NCI-H1105 treated with DMSO at 0.1 percent for 48 hours (cell line): Measurements from ENCODE around the gene R3HDM4.
A peak's percentile ranks its signal among the peaks of the same experiment; 100 is the strongest.

ENCODE experiments used
- DNase-seq: peaks from one replicate; lab custom pipeline; 2025; lab: John Stamatoyannopoulos, UW

Gene R3HDM4

DNA sequence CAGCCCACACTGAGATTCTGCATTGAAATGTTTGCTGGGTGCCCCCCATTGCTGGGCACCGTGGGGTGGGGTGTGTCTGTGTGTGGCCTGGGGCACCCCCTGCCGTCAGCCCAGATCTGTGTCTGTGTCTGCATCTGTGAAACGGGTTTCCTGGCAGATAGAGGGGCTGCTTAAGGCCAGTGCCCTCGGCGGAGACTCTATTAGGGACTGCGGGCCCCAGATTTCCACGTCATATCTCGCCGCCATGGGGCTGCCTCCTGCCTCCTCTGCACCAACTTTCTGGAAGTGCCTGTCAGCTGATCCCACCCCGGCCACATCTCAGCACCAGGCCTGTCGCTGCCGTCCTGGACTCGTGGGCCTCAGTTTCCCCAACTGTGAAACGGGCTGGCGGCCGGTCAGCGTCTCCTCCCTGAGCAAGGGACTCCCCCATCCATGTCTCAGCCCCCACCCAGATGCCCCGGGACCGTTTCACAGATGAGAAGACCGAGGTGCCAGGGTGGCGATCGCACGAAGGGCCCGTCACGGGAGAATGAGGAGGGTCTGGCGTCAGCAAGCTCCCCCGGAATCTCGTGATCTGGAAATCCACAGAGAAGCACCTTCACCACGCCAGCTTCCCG, 34.2 kb upstream of the R3HDM4 start:
- DNase-seq: no peak

DNA sequence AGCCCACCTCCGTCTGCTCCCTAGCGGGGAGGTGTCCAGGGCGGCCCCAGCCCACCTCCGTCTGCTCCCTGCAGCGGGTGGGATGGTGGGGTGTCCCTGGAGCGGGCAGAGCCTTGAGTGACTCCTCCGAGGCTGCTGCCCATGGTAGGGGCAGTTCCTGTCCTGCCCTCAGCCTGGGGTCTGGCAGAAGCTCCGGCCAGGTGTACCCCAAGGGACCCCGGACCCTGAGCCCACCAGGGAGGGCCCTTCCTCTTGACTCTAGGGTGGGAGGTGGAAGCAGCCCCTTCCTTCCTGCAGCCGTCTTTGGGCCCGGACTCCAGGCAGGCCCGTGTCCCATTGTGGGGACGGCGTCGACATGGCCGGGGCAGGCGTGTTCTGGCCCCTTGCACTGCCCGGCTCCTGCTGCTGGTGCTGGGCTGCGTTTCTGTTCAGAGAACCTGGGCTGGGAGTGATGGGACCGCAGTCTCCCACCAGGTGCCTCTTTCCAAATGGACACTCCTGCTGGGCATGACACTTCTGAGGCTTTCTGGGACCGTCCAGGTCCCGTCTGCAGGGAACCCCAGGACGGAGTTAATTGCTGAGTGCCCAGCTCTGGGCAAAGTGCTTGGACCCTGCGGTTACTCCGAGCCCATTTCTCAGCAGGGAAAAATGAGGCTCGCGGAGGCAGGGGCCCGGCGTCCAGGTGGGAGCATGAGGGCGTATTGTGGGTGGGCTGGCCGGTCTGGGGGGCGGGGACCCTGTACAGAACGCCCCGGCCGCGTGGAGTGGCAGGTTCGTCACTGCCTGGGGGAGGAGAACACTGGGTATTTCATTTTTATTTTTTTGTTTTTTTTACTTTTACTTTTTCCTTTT, 32.6 kb upstream of the R3HDM4 start:
- no peak for DNase-seq

DNA sequence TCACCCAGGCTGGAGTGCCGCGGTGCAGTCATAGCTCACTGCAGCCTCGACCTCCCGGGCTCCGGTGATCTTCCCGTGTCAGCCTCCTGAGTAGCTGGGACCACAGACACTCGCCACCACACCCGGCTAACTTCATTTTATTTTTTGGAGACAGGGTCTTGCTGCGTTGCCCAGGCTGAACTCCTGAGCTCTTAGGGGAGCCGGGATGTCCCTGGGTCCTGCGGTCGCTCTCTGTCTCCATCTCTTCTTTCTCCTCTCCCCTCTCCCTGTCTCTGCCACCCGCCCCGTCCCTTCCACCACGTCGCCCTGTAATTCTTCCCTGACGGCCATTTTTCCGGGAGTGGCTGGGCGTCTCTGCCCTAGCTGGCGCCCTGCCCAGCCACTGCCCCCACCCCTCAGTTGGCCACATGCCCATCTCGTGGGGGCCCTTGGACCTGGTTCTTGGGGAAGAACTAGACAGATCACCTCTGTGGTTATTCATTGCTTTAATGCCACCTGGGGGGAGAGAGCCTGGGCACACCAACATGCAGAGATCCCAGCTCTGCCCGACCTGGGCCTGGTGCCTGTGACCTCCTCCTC, 31.7 kb upstream of the R3HDM4 start:
- DNase-seq: peak; percentile 36

DNA sequence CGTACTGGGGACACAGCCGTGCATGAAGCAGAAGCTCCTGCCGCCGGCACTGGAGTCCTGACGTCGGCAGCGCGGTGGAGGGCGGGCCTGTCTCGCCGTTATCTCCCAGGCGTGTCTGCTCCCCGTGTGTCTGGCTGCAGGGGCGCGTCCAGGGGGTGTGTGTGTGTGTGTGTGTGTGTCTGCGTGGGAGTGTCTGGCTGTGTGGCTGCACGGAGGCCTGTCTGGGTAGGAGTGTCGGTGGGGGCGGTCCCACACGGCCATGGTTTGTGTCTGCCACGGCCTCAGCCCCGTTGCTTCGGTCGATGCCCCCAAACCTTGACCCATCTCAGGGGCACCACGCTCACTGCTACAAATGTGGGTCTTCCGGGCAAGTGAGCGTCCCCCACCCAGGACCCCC, 31.1 kb upstream of the R3HDM4 start:
- DNase-seq: no peak

DNA sequence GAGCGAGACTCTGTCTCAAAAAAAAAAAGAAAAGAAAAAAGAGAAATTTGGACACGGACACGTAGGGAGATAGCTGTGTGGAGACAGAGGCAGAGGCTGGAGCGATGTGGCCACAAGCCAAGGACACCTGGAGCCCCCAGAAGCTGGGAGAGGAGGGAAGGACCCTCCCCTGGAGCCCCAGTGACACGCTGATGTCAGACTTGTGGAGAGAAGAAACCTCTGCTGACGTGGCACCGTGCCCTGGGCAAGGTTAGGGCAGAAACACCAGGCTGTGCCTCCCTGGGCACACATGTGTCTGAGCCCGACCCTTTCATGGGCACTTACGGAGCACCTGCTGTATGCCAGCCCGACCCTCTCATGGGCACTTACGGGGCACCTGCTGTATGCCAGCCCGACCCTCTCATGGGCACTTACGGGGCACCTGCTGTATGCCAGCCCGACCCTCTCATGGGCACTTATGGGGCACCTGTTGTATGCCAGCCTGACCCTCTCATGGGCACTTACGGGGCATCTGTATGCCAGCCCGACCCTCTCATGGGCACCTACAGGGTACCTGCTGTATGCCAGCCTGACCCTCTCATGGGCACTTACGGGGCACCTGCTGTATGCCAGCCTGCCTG, 30.6 kb upstream of the R3HDM4 start:
- DNase-seq: no peak

DNA sequence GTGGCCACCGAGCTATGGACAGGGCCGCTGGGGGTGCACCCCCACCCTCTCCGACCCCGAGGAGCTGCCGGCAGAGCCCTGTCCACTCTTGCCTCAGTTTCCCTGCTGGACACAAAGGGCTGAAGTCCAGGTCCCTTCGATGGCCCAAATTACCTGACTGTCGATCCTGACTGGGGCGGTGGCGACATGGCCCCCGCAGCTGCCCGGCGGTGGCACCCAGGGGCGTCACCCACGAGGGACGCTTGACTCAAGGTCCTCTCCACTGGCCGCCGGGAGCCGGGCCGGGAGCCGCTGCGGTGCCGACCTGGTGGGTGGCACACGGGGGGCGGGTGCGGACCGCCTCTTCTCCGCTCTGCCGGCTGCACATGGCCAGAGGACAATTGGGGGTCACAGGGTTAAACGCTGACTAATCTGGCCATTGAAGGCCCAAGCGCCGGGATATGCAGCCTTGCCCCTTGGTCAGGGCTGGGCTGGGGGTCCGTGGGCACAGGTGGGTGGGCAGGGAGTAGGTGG, 29.2 kb upstream of the R3HDM4 start:
- DNase-seq: no peak

DNA sequence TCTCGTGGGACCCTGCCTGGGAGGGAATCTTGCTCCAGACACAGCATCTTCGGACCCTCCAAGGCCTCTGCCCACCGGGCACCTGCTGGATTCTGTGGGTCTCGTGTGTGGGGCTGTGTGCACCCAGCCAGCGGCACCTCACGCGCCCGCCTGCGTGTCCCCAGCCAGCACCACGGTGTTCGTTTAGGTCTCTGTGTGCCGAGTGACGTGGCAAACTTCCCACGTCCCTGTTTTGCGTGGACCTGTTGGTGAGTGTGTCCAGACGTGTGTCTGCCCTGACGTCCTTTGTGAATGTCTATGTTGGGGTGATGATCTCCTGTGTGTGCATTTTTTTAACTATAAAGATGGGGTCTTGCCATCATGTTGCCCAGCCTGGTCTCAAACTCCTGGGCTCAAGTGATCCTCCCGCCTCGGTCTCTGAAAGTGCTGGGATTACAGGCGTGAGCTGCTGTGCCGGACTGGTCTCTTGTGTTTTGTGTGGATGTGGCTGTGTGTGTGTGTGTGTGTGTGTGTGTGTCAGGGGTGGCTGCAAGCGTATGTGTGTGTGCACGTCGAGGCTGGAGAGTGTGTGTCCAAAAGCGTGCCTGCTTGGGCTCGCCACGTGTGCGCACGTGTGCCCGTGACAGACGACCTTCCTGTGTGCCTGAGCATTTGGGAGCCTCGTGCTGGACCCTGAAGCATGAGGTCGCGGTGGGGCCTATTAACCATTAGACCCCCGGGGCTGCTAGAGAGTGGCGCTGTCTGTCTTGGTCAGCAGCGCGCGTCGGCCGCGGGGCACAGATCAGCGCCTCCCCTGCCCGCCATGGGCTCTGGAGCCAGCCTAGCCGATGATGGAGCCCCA, 28.5 kb upstream of the R3HDM4 start:
- DNase-seq: no peak

DNA sequence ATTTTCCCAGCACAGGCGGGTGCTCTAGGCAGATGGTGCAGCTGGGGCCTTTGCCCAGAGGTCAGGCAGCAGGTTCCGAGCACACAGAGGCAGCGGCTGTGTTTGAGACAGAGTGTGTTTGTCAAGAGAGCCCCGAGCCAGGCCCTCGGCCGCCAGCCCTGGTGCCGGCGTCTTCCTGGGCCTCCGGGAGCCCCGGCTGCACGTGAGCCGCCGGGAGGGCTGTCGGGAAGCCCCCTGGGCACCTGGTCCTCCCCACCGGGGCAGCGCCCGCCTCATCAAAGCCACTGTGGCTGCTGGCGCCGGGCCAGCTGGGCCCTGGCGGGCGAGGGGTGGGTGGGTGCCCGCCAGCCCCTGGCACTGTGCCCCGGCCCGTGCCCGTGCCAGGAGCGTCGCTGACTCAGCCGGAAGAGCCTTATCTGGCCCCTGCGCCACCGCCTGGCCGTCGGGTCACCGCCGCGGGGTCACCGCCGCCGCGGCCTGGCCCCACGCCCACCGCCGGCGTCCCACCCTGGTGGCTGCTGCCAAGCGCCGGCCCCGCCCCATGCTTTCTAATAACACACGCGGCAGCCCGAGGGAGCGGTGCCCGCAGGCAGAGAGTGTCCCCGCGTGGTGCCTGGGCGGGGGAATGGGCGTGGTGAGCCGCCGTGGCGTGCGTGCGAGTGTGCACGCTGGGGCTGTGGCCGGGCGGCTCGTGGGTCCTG, 27.7 kb upstream of the R3HDM4 start:
- peak; percentile 89 for DNase-seq

DNA sequence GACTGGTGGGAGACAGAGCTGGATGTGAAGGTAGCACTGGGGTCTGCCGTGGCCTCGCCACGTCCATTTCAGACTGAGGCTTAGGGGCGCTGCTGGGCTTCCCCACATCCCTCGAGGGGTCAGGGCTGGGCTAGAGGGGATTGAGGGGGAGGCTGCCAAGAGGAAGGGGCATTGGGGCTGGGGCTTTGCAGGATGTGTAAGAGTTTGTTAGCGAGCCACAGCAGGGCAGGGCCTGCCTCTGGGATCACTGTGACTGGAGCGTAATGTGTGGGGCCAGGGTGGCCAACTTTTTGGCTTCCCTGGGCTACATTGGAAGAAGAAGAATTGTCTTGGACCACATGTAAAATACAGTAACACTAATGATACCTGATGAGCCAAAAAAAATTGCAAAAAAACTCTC, 26.9 kb upstream of the R3HDM4 start:
- DNase-seq: no peak

DNA sequence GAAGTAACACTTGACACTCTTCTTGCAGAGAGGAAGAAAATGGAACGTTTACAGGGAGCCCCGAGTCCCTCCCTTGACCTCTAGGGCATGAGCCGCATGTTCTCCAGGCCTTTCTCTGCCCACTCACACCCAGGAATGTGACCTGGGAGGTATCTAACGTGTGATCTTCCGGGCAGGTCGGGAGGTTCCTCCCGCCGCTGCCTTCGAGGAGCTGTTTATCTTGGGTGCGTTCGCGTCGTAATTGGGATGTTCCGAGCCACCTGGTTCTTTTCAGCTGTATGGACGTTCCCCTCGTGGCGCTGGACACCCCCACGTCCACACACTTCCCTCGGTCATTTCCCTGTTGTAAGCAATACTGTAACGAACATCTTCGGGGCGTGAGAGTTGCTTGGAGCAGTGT, 26.4 kb upstream of the R3HDM4 start:
- DNase-seq: no peak

DNA sequence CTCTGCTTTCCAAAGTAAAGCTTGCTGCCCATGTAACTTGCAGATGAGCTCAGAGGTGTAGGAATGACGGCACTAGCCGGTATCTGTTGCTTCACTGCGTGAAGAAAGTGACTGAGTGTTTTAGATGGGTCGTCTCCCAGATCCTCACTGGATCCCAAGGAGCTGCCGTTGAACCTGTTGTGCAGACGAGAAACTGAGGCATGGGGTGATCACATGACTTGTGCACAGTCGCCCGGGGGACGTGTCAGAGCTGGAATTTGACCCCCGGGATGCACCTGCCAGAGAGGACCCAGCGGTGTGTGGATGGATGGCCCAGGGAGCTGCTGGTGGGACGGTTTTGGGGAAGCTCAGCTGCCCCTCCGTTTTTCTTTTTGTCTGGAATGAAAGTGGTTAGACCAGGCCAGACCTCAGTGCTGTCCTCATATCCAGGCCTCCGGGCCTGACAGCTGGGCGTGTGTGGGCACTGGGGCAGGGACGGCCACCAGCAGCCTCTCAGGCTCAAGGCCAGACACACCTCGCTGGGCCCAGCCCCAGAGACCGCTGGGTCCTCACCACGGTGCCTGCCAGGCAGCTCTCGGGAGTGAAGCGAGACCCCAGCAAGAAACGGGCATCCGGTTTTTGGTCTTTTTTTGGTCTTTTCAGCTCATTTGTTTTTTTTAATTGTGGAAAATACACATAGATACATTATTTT, 25.4 kb upstream of the R3HDM4 start:
- DNase-seq: no peak

DNA sequence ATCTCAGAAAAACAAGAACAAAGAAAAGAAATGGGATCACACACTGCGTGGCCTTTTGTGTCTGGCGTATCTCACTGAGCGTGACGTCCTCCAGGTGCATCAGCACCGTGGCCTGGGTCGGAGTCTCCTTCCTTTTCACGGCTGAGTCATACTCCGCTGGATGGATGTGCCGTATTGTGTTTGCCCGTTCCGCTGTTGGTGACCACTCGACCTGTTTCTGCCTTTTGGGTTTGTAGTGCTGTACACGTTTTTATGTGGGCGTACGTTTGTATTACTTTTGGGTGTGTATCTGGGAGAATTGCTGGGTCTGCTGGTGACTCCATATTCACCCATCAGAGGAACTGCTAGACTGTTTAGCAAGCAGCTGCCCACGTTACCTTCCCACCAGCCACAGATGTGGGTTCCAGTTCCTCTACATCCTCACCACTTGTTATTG, 24.3 kb upstream of the R3HDM4 start:
- no peak for DNase-seq

DNA sequence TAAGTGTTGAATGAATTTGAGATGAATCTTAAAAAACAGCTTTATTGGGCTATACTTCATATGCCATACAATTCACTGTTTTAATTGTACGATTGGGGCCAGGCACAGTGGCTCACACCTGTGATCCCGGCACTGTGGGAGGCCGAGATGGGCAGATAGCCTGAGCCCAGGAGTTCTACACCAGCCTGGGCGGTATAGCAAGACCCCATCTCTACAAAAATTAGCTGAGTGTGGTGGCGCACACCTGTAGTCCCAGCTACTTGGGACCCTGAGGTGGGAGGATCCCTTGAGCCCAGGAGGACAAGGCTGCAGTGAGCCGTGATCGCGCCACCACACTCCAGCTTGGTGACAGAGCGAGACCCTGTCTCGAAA, 23.1 kb upstream of the R3HDM4 start:
- no peak for DNase-seq

DNA sequence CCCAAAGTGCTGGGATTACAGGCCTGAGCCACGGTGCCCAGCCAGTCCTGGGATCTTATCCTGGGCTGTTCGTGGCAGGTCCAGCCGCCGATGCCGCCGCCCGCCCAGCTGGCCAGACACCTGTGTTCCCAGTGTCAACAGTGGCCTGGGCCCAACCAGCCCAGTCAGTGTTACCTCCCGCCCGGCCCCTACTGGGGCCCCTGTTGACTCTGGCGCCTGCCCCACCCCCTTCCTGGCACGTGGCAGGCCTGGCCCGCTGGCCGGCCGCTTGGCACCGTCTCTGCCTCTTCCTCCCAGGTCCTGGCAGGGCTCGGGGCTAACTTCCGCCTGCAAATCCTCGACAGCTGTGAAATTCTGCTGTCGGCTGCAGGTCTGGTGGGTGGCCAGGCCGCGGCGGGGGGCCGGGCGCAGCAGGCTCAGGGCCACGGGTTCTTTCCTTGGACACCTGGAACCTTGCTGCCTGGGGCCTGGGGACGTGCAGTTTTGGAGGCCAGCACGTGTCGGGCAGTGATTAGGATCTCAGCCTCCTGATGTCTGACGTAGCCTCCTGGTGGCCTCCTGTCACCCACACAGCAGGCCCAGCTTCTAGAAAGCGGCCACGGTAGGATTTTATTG, 22.0 kb upstream of the R3HDM4 start:
- no peak for DNase-seq

DNA sequence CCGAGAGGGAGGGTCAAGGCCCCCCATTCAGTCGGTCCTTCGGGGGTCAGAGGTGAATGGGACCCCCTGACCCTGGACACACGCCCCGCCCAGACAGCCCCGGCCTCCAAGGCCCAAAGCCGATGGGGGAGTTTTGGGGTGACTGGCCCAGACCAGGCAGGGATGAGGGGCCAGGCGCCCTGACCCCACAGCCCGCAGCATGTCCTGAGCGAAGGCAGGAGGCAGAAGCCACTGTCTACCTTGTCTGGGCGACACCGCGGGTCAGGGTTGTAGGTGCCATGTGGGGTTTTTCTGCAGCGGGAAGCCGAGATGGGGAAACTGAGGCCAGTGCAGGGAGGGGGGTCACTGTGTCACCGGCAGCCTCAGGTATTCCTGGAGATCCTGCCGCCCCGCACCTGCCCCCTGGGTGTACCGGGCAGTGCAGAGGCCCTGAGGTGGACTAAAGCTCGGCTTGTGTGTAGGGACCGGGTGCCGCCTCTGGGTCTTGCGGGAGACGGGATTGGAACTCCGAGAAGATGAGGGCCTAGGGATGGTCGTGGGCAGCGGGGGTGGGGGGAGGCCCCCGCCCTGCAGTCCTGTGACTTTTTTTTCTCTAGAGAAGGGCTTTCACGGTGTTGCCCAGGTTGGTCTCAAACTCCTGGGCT, 21.3 kb upstream of the R3HDM4 start:
- DNase-seq: no peak

DNA sequence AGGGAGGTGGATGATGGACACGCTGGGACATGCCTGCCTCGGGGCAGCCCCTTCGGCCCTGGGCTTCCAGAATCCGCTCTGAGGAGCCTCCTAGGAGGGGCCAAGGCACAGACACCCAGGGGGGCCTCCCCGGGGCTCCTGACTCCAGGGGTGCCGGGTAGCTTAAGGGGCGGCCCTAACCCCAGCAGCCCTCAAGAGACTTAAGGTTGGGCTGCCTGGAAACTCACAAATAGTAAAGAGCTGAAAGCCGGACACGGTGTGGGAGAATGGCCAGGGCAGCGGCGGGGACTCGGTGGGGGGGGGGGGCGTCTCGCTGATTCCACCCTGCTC, 20.5 kb upstream of the R3HDM4 start:
- DNase-seq: no peak

DNA sequence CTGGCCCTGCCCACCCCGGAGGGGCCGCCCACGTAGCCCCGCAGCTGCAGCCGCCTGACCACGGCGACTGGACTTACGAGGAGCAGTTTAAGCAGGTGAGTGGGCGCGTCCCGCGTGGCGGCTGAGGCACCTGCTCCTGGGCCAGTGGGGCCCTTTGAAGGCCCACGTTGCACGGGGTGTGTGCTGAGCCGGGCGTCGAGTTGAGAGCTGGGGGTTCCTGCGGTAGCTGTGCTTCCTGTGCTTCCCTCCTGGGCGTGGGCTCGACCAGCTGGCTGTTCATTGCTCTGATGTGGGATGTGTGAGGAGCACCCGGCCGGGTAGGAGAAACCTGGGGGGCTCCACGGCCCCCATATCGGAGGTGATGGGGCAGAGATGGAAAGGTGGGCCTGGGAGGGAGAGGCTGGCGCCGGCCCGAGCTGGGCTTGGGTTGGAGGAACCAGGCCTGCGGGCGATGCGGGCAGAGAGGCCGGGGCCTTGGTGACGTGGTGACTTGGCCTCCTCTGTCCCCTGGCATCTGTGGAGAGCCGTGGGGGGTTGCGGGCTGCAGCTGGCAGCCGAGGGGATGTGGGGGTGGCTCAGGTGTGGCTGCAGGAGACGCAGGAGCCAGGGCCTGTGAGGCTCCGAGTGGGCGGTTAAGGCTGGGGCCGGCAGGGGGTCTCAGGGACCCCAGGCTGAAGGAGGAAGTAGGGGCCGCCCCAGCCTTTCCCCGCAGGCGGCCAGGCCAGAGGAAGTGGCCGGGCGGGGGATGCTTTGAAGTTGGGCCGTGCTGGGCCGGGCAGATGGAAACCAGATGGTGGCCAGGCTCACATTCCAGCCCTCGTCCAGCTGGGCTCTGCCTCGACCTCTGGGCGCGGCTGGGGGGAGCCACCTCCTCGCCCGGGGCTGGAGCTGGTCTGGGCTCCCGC, 19.9 kb upstream of the R3HDM4 start:
- no peak for DNase-seq

DNA sequence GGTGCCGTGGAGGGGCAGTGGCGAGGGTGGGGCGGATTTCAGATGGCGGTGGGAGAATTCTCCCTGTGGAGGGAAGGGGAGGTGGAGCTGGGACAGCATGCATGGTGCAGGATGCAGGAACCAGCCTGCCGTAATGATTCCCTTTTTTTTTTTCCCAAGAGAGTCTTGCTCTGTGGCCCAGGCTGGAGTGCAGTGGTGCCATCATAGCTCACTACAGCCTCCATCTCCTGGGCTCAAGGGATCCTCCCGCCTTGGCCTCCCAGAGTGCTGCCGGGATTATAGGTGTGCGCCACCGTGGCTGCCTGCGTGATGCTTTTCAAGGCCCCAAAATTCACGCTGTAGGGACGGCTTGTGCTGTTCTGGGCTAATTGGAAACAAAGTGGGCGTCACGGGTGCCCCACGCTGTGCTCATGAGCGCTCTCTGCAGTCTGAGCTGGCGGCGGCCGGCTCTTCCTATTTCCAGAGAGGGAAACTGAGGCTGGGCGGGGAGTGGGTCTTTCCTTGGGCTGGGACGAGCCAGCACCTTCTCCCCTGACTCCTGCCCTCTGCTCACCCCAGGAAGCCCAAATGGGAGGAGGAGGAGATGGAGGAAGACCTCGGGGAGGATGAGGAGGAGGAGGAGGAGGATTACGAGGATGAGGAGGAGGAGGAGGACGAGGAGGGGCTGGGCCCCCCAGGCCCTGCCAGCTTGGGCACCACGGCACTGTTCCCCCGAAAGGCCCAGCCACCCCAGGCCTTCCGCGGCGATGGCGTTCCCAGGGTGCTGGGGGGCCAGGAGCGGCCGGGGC, 19.0 kb upstream of the R3HDM4 start:
- DNase-seq: no peak
